Measurements from ENCODE around the gene NTF3.

The NTF3 gene

GRCh38 chr12:5498806-5499205, 66.9 kb downstream of the NTF3 start:
- DNase-seq (ENCODE audit: extremely low read depth, low read depth) = no peak
- TF ChIP-seq, protein P1, sequence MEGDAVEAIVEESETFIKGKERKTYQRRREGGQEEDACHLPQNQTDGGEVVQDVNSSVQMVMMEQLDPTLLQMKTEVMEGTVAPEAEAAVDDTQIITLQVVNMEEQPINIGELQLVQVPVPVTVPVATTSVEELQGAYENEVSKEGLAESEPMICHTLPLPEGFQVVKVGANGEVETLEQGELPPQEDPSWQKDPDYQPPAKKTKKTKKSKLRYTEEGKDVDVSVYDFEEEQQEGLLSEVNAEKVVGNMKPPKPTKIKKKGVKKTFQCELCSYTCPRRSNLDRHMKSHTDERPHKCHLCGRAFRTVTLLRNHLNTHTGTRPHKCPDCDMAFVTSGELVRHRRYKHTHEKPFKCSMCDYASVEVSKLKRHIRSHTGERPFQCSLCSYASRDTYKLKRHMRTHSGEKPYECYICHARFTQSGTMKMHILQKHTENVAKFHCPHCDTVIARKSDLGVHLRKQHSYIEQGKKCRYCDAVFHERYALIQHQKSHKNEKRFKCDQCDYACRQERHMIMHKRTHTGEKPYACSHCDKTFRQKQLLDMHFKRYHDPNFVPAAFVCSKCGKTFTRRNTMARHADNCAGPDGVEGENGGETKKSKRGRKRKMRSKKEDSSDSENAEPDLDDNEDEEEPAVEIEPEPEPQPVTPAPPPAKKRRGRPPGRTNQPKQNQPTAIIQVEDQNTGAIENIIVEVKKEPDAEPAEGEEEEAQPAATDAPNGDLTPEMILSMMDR (IDR thresholded peaks at IDR 0.05; ENCODE audit: low read depth, low read length, missing control alignments) = no peak
- no peak overlapping the region for H3K4me3 ChIP-seq (replicated peaks; ENCODE audit: low read depth, low read length)

DNA sequence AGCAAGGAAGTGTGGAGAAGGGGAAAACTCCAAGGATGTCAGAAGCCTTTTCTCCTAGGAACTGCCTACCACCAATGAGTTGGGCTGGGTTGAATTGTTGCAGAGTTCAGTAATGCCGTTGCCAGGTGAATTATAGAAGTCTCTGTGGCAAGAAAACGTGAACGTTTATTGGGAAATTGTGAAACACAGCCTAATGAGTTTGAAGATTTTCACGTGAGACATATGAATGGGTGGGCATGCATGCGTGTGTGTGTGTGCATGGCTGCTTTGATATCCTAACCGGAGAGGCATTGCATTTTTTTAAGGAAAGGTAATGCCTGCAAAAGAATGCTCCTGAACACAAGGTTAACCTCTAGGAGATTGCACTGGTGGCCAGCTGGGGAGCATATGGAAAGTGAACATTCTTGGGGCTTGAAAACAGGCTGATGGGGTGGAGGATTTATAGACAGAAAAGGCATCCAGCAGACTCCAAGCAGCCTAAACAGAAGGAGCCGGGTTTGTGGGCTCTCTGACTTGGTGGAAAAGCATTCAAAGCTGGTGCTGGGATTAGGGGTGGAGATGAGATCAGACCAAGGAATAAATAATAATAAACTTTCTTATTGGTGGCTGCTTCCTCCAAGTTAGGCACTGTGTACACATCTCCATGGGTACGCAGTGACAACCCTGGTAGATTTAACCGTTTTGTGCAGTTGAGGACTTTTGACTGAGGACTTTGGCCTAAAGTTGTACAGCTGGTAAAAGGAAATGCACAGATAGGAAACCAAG, 67.8 kb downstream of the NTF3 start:
- no peak overlapping the region for H3K4me3 ChIP-seq (replicated peaks; ENCODE audit: low read depth, low read length)
- peak; percentile 76 for DNase-seq (ENCODE audit: extremely low read depth, low read depth)
- TF ChIP-seq, protein P1 (IDR thresholded peaks at IDR 0.05; ENCODE audit: low read depth, low read length, missing control alignments) = no peak

- DNase-seq (ENCODE audit: extremely low read depth, low read depth) = no peak
- TF ChIP-seq, protein P1 (IDR thresholded peaks at IDR 0.05; ENCODE audit: low read depth, low read length, missing control alignments) = no peak
- H3K4me3 ChIP-seq (replicated peaks; ENCODE audit: low read depth, low read length) = no peak overlapping the region
These were observed 68.4 kb downstream of the NTF3 start for GRCh38 chr12:5500331-5500659.

GRCh38 chr12:5503774-5504173, 71.9 kb downstream of the NTF3 start:
- TF ChIP-seq, protein P1 (IDR thresholded peaks at IDR 0.05; ENCODE audit: low read depth, low read length, missing control alignments) = no peak
- DNase-seq (ENCODE audit: extremely low read depth, low read depth) = no peak
- H3K4me3 ChIP-seq (replicated peaks; ENCODE audit: low read depth, low read length) = no peak overlapping the region

GRCh38 chr12:5505116-5505515, 73.2 kb downstream of the NTF3 start:
- TF ChIP-seq, protein P1 (IDR thresholded peaks at IDR 0.05; ENCODE audit: low read depth, low read length, missing control alignments) = no peak
- H3K4me3 ChIP-seq (replicated peaks; ENCODE audit: low read depth, low read length) = no peak overlapping the region
- DNase-seq (ENCODE audit: extremely low read depth, low read depth) = no peak

GRCh38 chr12:5505751-5506150, 73.8 kb downstream of the NTF3 start:
- H3K4me3 ChIP-seq (replicated peaks; ENCODE audit: low read depth, low read length) = no peak overlapping the region
- TF ChIP-seq, protein P1 (IDR thresholded peaks at IDR 0.05; ENCODE audit: low read depth, low read length, missing control alignments) = no peak
- no peak for DNase-seq (ENCODE audit: extremely low read depth, low read depth)

DNA sequence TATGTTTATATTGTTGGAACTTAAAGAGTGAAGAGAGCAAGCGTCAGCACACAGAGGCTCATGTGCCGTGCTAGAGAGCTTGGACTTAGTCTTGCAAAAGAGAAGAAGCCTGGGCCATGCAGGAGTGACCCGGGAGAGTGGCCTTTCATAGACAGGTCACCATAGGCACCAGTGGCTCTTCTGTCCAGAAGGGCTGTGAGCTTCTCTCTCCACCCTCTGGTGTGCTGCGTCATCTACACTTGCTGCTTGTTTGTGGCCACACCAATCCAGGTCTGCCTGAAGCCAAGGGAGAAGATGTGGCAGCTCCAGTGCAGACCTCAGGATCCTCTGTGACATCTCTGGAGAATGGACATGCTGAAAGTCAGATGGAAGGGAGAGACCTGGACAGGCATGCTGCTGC, 74.4 kb downstream of the NTF3 start:
- TF ChIP-seq, protein P1 (IDR thresholded peaks at IDR 0.05; ENCODE audit: low read depth, low read length, missing control alignments) = no peak
- H3K4me3 ChIP-seq (replicated peaks; ENCODE audit: low read depth, low read length) = no peak overlapping the region
- DNase-seq (ENCODE audit: extremely low read depth, low read depth) = no peak

Measured in HFF-Myc (cell line).